Hepatocyte (in vitro differentiated cells): Measurements from ENCODE around the gene SLC9A1.

Experiments
- CTCF ChIP-seq: fragments of 200-600 bp; sonication (generic); IDR thresholded peaks from 2 replicates; pipeline ENCODE4 v1.5.1; 2016; ENCODE audit warnings: antibody characterized with exemption, mild to moderate bottlenecking; ENCODE audit not compliant: poor library complexity
- EZH2 ChIP-seq: fragments of 200-600 bp; sonication (generic); IDR thresholded peaks from 2 replicates; pipeline ENCODE4 v1.6.1; 2016; ENCODE audit warnings: antibody characterized with exemption, mild to moderate bottlenecking, borderline replicate concordance
- EZH2phosphoT487 ChIP-seq: fragments of 200-600 bp; sonication (generic); IDR thresholded peaks from one replicate; pipeline ENCODE4 v1.6.1; 2018; ENCODE audit warnings: antibody characterized with exemption, mild to moderate bottlenecking, low read depth, moderate library complexity; ENCODE audit not compliant: unreplicated experiment, severe bottlenecking

- no peak for TF ChIP-seq CTCF
- no peak for TF ChIP-seq EZH2phosphoT487
- TF ChIP-seq EZH2 = no peak
Measured at GRCh38 chr1:27161594-27161993, 6.7 kb upstream of the SLC9A1 start.
